A549 treated with AZD2906 at 1 μM for 4 hours (cell line): ENCODE measurements around the gene HMX2. TPM values are rescaled to one million over a fixed set of nuclear protein-coding genes. Genes with fewer than 3 reads are reported as not detected.

Source experiments
- total RNA-seq: library from RNA; stranded (reverse); fragments of 200-300 nt; extraction: Qiagen RNA extraction; gene quantifications from 5 replicates; pipeline ENCODE4 v1.2.3, GENCODE V29; 2022

The HMX2 gene
- total RNA-seq, result 0.07 to 0.17 TPM (median 0.08 TPM) in 3 of 5 replicates, not detected in the others

GRCh38 chr10:123147635-123148413, at the start of gene HMX2:
HMX2 (plus strand) TSS chr10:123148136; CDS start chr10:123148379, 243 bp downstream.

GRCh38 chr10:123135415-123136141, 12.4 kb upstream of the HMX2 start, which contains the start of gene HMX3:
HMX3 (plus strand) TSS chr10:123135970; CDS start chr10:123136051, 81 bp downstream.

GRCh38 chr10:123154092-123154710, 6.3 kb downstream of the HMX2 start, which contains the start of gene BUB3:
BUB3 (plus strand) TSS chr10:123154402; CDS start chr10:123154918, 516 bp downstream.

Other genes starting within 250 kb of the HMX2 start
- gene FAM24A, start 237.5 kb upstream of the HMX2 start, total RNA-seq, result not detected in 5 replicates
- 7.2 to 8.7 TPM (median 7.8 TPM) in 5 replicates for gene C10orf88, start 193.9 kb upstream of the HMX2 start, total RNA-seq
- 4.1 to 4.6 TPM (median 4.2 TPM) in 5 replicates for gene PSTK, start 167.7 kb upstream of the HMX2 start, total RNA-seq
- gene IKZF5, start 139.3 kb upstream of the HMX2 start, total RNA-seq, result 5.0 to 8.5 TPM (median 6.8 TPM) in 5 replicates
- 5.5 to 7.9 TPM (median 7.8 TPM) in 5 replicates for gene ACADSB, start 139.1 kb upstream of the HMX2 start, total RNA-seq
- 0.06 to 0.10 TPM (median 0.09 TPM) in 4 of 5 replicates, not detected in the other for gene HMX3, start 12.2 kb upstream of the HMX2 start, total RNA-seq
- 159 to 212 TPM (median 176 TPM) in 5 replicates for gene BUB3, start 6.3 kb downstream of the HMX2 start, total RNA-seq